Measurements from ENCODE around the gene GMEB1.

GRCh38 chr1:28648474-28649198 is 19.9 kb upstream of the GMEB1 start, which contains the start of gene RNU11:
- no peak for TF ChIP-seq CTCF (IDR thresholded peaks at IDR 0.05; ENCODE audit: poor library complexity)
- no peak for TF ChIP-seq EZH2 (IDR thresholded peaks at IDR 0.05; ENCODE audit: borderline replicate concordance)

Measured in hepatocyte (in vitro differentiated cells).